K562 (cell line): ENCODE measurements around the gene RNF187. TPM values are rescaled to one million over a fixed set of nuclear protein-coding genes. Genes with fewer than 3 reads are reported as not detected.

Experiments
- ARID3B ChIP-seq: fragments of 250-450 bp; sonication (Bioruptor Pico); IDR thresholded peaks from 2 replicates; pipeline ENCODE4 v1.4.0; 2020; ENCODE audit warnings: borderline replicate concordance
- CBX1 ChIP-seq: sonication (generic); IDR thresholded peaks from 2 replicates; pipeline ENCODE4 v1.6.1; 2016; ENCODE audit warnings: antibody characterized with exemption, low read depth, mild to moderate bottlenecking
- CHD4 ChIP-seq: fragments of 200-600 bp; sonication (generic); IDR thresholded peaks from 3 replicates; pipeline ENCODE4 v1.6.1; 2012; ENCODE audit warnings: low read depth, mild to moderate bottlenecking, mixed read lengths, low read length, inconsistent platforms; ENCODE audit not compliant: insufficient read depth, insufficient replicate concordance, poor library complexity, severe bottlenecking
- CHD7 ChIP-seq: fragments of 200-600 bp; sonication (generic); IDR thresholded peaks from one replicate; pipeline ENCODE4 v1.6.1; 2012; ENCODE audit warnings: mild to moderate bottlenecking, low read depth, low read length, inconsistent platforms
- GABPB2 ChIP-seq: fragments of 250-450 bp; sonication (Bioruptor Pico); conservative IDR thresholded peaks from 2 replicates; pipeline ENCODE4 v1.5.1; 2021; ENCODE audit warnings: mild to moderate bottlenecking
- HNRNPH1 ChIP-seq: fragments of 200-400 bp; formaldehyde crosslinking; optimal IDR thresholded peaks from 2 replicates; pipeline ENCODE3; 2017; ENCODE audit warnings: low read depth, mild to moderate bottlenecking, low read length, moderate library complexity
- KHSRP ChIP-seq: fragments of 450-650 bp; IDR thresholded peaks from 2 replicates; pipeline ENCODE4 v1.6.1; 2017
- MYC ChIP-seq, 2 experiments: fragments of 250-450 bp in 1 of 2; sonication (Bioruptor Pico) in 1 of 2; IDR thresholded peaks; 2 replicates each; pipeline versions ENCODE4 v1.5.1 to v1.6.1; 2012 to 2021; ENCODE audit warnings: low read depth in 2 of 2, borderline replicate concordance in 1 of 2, improper control_type of control experiment in 1 of 2, low read length in 1 of 2, mild to moderate bottlenecking in 1 of 2, moderate library complexity in 1 of 2
- MYNN ChIP-seq, 2 experiments: sonication (generic); formaldehyde crosslinking in 1 of 2; IDR thresholded peaks; 2 replicates each; pipeline versions ENCODE4 v1.5.0 to v1.6.1; 2016 to 2020; ENCODE audit warnings: antibody characterized with exemption in 1 of 2, missing genetic modification reagents in 1 of 2
- PPARD ChIP-seq: fragments of 250-450 bp; sonication (Bioruptor Pico); IDR thresholded peaks from 2 replicates; pipeline ENCODE4 v1.8.0; 2022; ENCODE audit warnings: inconsistent platforms, mild to moderate bottlenecking, moderate library complexity
- RAD21 ChIP-seq, 2 experiments: fragments of 250-450 bp in 1 of 2; fragments of 450-650 bp in 1 of 2; sonication (Bioruptor Pico) in 1 of 2; formaldehyde crosslinking in 1 of 2; IDR thresholded peaks in 1 of 2; conservative IDR thresholded peaks in 1 of 2; 2 replicates each; pipeline versions ENCODE4 v1.4.0 to v1.8.0; 2020 to 2022; ENCODE audit warnings: mild to moderate bottlenecking in 2 of 2, moderate library complexity in 1 of 2
- TARDBP ChIP-seq: fragments of 450-650 bp; IDR thresholded peaks from 2 replicates; pipeline ENCODE4 v1.6.1; 2016
- ZNF76 ChIP-seq: fragments of 250-450 bp; sonication (Bioruptor Pico); IDR thresholded peaks from 2 replicates; pipeline ENCODE4 v1.4.0; 2020; ENCODE audit warnings: mild to moderate bottlenecking, moderate library complexity, borderline replicate concordance
- polyA plus RNA-seq, 8 experiments: library from polyadenylated mRNA; depleted of rRNA in 4 of 8; stranded (reverse) in 5 of 8; unstranded in 3 of 8; fragments of >200 nt; fragmentation: Nextera tagmentation in 2 of 8; fragmentation: Illumina TruSeq in 1 of 8; extraction: Ambion mirVana in 2 of 8; extraction: Trizol in 1 of 8; gene quantifications; 2 replicates each; pipeline versions ENCODE4 v1.2.1 to v1.2.3, GENCODE V29; 2011 to 2014; ENCODE audit warnings: inconsistent platforms in 1 of 8, missing spikeins in 1 of 8
- total RNA-seq, 7 experiments: library from RNA; depleted of rRNA in 6 of 7; stranded (reverse); fragments of >200 nt in 6 of 7; fragmentation: Illumina TruSeq in 2 of 7; extraction: Trizol in 2 of 7; gene quantifications; 2 replicates each; pipeline versions ENCODE4 v1.2.1 to v1.2.3, GENCODE V29; 2011 to 2021; ENCODE audit warnings: low replicate concordance in 1 of 7

RNF187 gene
- total and polyA plus RNA-seq, 9 of the 15 experiments (the other 6 are each of a cell fraction or from before 2014, with no cell fraction given), result 2.3 to 119 (median 41.9) TPM

GRCh38 chr1:228459091-228459993 lies 27.8 kb upstream of the RNF187 start (continued):
- TF ChIP-seq MYNN (IDR thresholded peaks at IDR 0.05) (peak; percentile 88; the same call in 1 of the 2 replicates), MYNN (CRISPR knock-in tag; IDR thresholded peaks at IDR 0.05) (no peak), HNRNPH1 (no peak), CHD7 (no peak), KHSRP (no peak), ARID3B (CRISPR knock-in tag) (no peak), PPARD (no peak), MYC (IDR thresholded peaks at IDR 0.05; ENCODE audit: low read depth, low read length) (peak; percentile 75; the same call in 1 of the 2 replicates), MYC (CRISPR knock-in tag; IDR thresholded peaks at IDR 0.05; ENCODE audit: borderline replicate concordance, low read depth) (no peak), ZNF76 (CRISPR knock-in tag) (no peak), TARDBP (no peak), CHD4 (no peak), RAD21 (CRISPR knock-in tag; conservative IDR thresholded peaks at IDR 0.05 in 1 of 2, IDR thresholded peaks at IDR 0.05 in 1 of 2) (peak; percentile 28 to 35; a peak in 2 of 4 replicates), CBX1 (no peak), GABPB2 (CRISPR knock-in tag) (no peak)
